ENCODE data around the gene CLN6.
"Not testable (repeated sequence)": the region's sequence is repeated elsewhere in the genome, so short reads cannot be mapped to it uniquely, and the experiment has no call there.

CLN6 gene

GRCh38 chr15:68186671-68187397 is 42.7 kb downstream of the CLN6 start:
- DNase-seq = no peak

- DNase-seq = no peak
These were observed 44.7 kb downstream of the CLN6 start for GRCh38 chr15:68184616-68185480.

GRCh38 chr15:68183616-68184315 is 45.8 kb downstream of the CLN6 start:
- no peak for DNase-seq

- DNase-seq = no peak
These were observed 51.8 kb downstream of the CLN6 start for GRCh38 chr15:68177742-68178141.

- DNase-seq = no peak
These were observed 52.9 kb downstream of the CLN6 start for GRCh38 chr15:68176601-68177000.

- no peak for DNase-seq
These were observed 54.0 kb downstream of the CLN6 start for GRCh38 chr15:68175526-68175925.

- no peak for DNase-seq
These were observed 56.4 kb downstream of the CLN6 start for GRCh38 chr15:68173119-68173518.

GRCh38 chr15:68172037-68172436 is 57.5 kb downstream of the CLN6 start:
- DNase-seq = not testable (repeated sequence)

- DNase-seq = no peak
These were observed 62.7 kb downstream of the CLN6 start for GRCh38 chr15:68166847-68167246.

- no peak for DNase-seq
These were observed 66.3 kb downstream of the CLN6 start for GRCh38 chr15:68163191-68163590.

GRCh38 chr15:68158046-68158628 is 71.4 kb downstream of the CLN6 start:
- DNase-seq = no peak

- no peak for DNase-seq
These were observed 72.5 kb downstream of the CLN6 start for GRCh38 chr15:68157074-68157473.
